ENCODE data around the gene ILK. TPM values are rescaled to one million over a fixed set of nuclear protein-coding genes. Genes with fewer than 3 reads are reported as not detected.

The ILK gene
- total RNA-seq, 2 donors from 2014 or later: 125 to 136 TPM

DNA sequence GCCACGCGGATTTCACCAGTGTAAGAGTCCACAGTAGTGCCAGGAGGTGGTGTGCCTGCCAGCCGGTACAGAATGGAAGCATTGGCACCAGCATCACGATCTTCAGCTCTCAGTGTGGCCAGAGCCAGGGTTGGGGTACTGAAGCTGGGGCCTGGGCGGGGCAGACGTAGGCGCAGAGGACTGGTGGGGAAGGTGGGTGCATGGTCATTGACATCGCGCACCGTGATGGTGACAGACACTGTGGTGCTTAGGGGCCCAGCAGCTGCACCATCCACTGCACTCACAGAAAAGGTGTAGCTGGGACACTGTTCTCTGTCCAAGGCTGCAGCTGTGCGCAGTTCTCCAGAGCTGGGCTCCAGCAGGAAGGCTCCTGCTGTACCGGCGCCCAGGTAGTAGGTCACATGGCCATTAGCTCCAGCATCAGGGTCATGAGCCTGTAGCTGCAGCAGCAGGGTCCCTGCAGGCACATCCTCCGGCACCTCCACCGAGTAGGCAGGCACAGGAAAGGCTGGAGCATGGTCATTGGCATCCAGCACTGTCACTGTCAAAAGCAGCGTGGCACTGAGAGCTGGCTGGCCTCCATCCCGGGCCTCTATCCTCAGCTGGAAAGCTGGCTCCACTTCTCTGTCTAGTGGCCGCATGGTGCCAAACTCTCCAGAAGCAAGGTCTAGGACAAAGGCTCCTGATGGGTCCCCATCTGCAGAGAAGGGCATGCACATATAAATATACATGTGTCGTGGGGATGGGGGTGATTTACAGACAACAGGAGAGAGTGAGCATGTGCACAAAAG, 23.6 kb downstream of the ILK start:
- Mint-ChIP-seq H3K4me1 (peaks cover 2% of the 10 kb centered on the region), H3K27ac (no peak overlapping the region), H3K36me3 (ENCODE audit: low read depth) (peaks cover 27% of the 10 kb centered on the region), H3K4me3 (no peak overlapping the region), H3K9me3 (no peaks in the 10 kb centered on the region), H3K27me3 (ENCODE audit: insufficient read depth) (peaks cover 39% of the 10 kb centered on the region)
- TF ChIP-seq, protein P1, sequence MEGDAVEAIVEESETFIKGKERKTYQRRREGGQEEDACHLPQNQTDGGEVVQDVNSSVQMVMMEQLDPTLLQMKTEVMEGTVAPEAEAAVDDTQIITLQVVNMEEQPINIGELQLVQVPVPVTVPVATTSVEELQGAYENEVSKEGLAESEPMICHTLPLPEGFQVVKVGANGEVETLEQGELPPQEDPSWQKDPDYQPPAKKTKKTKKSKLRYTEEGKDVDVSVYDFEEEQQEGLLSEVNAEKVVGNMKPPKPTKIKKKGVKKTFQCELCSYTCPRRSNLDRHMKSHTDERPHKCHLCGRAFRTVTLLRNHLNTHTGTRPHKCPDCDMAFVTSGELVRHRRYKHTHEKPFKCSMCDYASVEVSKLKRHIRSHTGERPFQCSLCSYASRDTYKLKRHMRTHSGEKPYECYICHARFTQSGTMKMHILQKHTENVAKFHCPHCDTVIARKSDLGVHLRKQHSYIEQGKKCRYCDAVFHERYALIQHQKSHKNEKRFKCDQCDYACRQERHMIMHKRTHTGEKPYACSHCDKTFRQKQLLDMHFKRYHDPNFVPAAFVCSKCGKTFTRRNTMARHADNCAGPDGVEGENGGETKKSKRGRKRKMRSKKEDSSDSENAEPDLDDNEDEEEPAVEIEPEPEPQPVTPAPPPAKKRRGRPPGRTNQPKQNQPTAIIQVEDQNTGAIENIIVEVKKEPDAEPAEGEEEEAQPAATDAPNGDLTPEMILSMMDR (conservative IDR thresholded peaks at IDR 0.05): no peak
- 89 to 93% methylated on average over 15 to 19 of the region's 19 CpGs for WGBS, 2 experiments (ENCODE audit: insufficient coverage in 1 of 2, insufficient read length in 1 of 2)
- Histone ChIP-seq H3K9me3 (ENCODE audit: control insufficient read depth, low read length) (no peaks in the 10 kb centered on the region), H3K9ac (ENCODE audit: extremely low read depth, low read length, poor library complexity, severe bottlenecking) (no peak overlapping the region), H3K27ac (ENCODE audit: low read depth, low read length) (no peak overlapping the region), H3K4me1 (ENCODE audit: control insufficient read depth, insufficient read depth, low read length) (no peaks in the 10 kb centered on the region), H3K4me3 (ENCODE audit: low read length) (no peak overlapping the region), H3K27me3 (ENCODE audit: control insufficient read depth, insufficient read depth, low read length, poor library complexity, severe bottlenecking) (peaks cover 29% of the 10 kb centered on the region), H3K36me3 (ENCODE audit: control insufficient read depth, insufficient read depth, low read length) (peaks cover 61% of the 10 kb centered on the region)
- no peak for DNase-seq

DNA sequence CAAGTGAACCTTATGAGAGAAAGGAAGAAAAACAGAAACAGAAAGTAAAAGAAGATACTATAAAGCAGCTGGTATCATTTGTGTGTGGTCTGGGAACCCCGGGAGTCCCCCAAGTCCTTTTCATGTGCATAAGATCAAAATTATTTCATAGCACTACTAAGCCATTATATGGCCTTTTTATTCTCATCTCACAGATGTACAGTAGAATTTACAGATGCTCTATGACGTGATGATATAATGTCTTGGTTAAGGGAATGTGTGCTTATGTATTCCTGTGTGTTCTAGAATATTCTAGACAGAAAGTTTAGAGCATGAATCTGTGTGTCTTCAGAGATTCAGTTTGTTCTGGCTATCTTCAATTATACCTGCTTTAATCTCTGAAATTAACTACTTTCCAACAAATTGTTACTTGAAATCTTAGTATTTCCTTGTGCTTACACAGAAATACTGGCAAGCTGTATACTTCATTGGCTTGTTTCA, 24.2 kb downstream of the ILK start:
- no peak overlapping the region for H3K9ac ChIP-seq (ENCODE audit: extremely low read depth, low read length, poor library complexity, severe bottlenecking)
- peaks cover 29% of the 10 kb centered on the region for H3K27me3 ChIP-seq (ENCODE audit: control insufficient read depth, insufficient read depth, low read length, poor library complexity, severe bottlenecking)
- H3K36me3 Mint-ChIP-seq (ENCODE audit: low read depth): peaks cover 28% of the 10 kb centered on the region
- H3K4me3 ChIP-seq (ENCODE audit: low read length): no peak overlapping the region
- no peaks in the 10 kb centered on the region for H3K4me1 ChIP-seq (ENCODE audit: control insufficient read depth, insufficient read depth, low read length)
- peaks cover 62% of the 10 kb centered on the region for H3K36me3 ChIP-seq (ENCODE audit: control insufficient read depth, insufficient read depth, low read length)
- H3K9me3 ChIP-seq (ENCODE audit: control insufficient read depth, low read length): no peaks in the 10 kb centered on the region
- peaks cover 2% of the 10 kb centered on the region for H3K4me1 Mint-ChIP-seq
- no peak overlapping the region for H3K27ac ChIP-seq (ENCODE audit: low read depth, low read length)
- no peak overlapping the region for H3K4me3 Mint-ChIP-seq
- H3K27me3 Mint-ChIP-seq (ENCODE audit: insufficient read depth): peaks cover 41% of the 10 kb centered on the region
- no peak for DNase-seq
- TF ChIP-seq, protein P1 (conservative IDR thresholded peaks at IDR 0.05): no peak
- 100% methylated on average over 2 of the region's 2 CpGs; no CpG with 5 or more reads in 1 of the 2 experiments for WGBS, 2 experiments (ENCODE audit: insufficient coverage in 1 of 2, insufficient read length in 1 of 2)
- no peaks in the 10 kb centered on the region for H3K9me3 Mint-ChIP-seq
- no peak overlapping the region for H3K27ac Mint-ChIP-seq

DNA sequence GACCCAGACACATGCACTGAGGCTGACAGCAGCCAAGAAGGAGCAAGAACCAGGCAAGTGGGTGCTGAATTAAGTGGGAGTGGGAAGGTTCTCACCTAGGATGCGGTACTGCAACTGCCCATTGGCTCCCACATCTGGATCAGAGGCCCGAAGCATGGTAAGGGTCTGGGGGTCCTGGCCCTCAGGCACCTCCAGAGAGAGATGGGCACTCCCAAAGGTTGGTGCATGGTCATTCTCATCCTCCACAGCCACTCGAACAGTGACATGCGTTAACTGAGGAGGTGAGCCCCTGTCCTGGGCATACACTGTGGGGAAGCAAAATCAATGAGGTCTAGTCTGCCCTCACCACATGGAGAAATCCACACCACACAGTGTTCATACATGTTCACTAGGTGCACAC, 25.0 kb downstream of the ILK start:
- Histone ChIP-seq H3K27me3 (ENCODE audit: control insufficient read depth, insufficient read depth, low read length, poor library complexity, severe bottlenecking) (peaks cover 29% of the 10 kb centered on the region), H3K9me3 (ENCODE audit: control insufficient read depth, low read length) (no peaks in the 10 kb centered on the region), H3K9ac (ENCODE audit: extremely low read depth, low read length, poor library complexity, severe bottlenecking) (no peak overlapping the region), H3K27ac (ENCODE audit: low read depth, low read length) (no peak overlapping the region), H3K36me3 (ENCODE audit: control insufficient read depth, insufficient read depth, low read length) (peaks cover 67% of the 10 kb centered on the region), H3K4me3 (ENCODE audit: low read length) (no peak overlapping the region), H3K4me1 (ENCODE audit: control insufficient read depth, insufficient read depth, low read length) (no peaks in the 10 kb centered on the region)
- Mint-ChIP-seq H3K4me3 (no peak overlapping the region), H3K27me3 (ENCODE audit: insufficient read depth) (peaks cover 41% of the 10 kb centered on the region), H3K27ac (no peak overlapping the region), H3K4me1 (peaks cover 2% of the 10 kb centered on the region), H3K36me3 (ENCODE audit: low read depth) (peaks cover 35% of the 10 kb centered on the region), H3K9me3 (no peaks in the 10 kb centered on the region)
- DNase-seq: no peak
- TF ChIP-seq, protein P1 (conservative IDR thresholded peaks at IDR 0.05): no peak
- 97 to 100% methylated on average over 4 of the region's 4 CpGs for WGBS, 2 experiments (ENCODE audit: insufficient coverage in 1 of 2, insufficient read length in 1 of 2)

All from endodermal cell (in vitro differentiated cells).